ENCODE measurements around the gene E2F2.
"Not testable (repeated sequence)": the region's sequence is repeated elsewhere in the genome, so short reads cannot be mapped to it uniquely, and the experiment has no call there.

Gene E2F2

GRCh38 chr1:23524716-23525401, 6.2 kb downstream of the E2F2 start:
- DNase-seq (ENCODE audit: low read depth in 3 of 3): no peak

- no peak for DNase-seq (ENCODE audit: low read depth in 3 of 3)
Measured at GRCh38 chr1:23524163-23524562, 6.9 kb downstream of the E2F2 start.

DNA sequence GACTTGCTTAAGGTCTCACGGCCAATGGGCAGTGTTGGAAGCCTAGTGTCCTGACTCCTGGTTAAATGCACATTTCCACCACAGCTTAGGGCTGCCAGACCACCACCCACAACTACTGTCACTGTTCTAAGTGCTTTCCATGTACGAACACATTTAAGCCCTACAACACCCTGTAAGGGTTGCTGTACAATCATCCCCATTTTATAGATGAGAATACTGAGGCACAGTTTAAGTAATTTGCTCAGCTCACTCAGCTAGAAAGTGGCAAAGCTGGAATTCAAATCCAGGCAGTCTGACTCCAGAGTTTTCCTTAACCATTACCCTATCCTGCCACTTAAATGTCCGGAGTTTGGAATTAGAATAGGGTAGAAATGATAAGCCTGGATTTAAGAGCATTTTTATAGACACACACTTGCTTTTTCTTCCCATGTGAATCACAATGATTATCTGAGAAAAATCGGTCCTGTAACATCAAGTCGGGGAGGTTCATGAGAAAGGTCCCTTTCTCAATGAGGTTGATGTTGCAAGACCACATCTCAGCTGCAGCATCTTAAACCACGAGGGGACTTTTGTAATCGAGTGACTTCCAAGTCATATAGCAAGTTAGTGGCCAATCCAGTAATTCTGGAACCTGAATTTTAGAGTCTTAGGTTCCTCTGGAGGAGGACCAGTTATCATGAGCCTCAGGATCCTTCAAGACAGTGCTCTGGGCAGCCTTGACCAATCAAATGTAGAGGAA, 8.6 kb downstream of the E2F2 start:
- no peak for DNase-seq (ENCODE audit: low read depth in 3 of 3)

- no peak for DNase-seq (ENCODE audit: low read depth in 3 of 3)
Measured at GRCh38 chr1:23521588-23521987, 9.4 kb downstream of the E2F2 start.

GRCh38 chr1:23517581-23517980, 13.5 kb downstream of the E2F2 start:
- no peak for DNase-seq (ENCODE audit: low read depth in 3 of 3)

DNA sequence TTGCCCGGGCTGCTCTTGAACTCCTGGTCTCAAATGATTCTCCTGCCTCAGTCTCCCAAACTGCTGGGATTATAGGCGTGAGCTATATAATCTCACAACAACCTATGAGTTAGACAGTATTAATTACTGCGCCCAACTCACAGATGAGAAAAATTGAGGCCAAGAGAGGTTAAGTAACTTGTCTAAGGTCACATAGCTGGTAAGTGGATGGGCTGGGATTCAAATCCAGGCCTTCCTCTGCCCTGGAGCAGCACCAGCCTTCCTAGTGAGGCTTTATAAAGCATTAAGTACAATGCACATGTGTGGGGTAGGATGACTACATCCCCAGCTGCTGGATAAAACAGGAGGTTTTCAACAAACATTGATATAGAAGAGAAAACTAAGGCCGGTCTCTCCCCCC, 15.1 kb downstream of the E2F2 start:
- no peak for DNase-seq (ENCODE audit: low read depth in 3 of 3)

DNA sequence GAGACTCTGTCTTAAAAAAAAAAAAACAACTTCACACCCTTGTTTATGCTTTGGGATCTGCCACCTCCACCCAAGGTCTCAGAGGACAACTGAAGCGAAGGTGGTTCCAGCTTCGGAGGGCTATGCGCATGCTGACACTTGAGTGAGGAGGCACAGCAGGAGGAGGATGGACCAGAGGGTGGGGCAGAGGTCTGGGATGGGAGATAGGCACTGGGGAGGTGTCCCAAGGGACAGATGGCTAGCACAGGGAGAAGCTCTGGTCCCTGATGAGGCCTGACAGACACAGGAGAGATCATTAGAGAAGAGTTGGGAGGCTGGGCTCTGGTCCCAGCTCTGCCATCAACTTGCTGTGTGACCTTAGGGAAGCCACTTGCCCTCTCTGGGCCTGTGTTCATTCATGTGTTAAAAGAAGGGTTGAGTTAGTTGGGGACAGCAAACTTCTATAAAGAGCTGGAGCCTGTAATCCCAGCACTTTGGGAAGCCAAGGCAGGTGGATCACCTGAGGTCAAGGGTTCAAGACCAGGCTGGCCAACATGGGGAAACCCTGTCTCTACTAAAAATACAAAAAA, 16.8 kb downstream of the E2F2 start:
- no peak for DNase-seq (ENCODE audit: low read depth in 3 of 3)

- DNase-seq (ENCODE audit: low read depth in 3 of 3): no peak
Measured at GRCh38 chr1:23509896-23510295, 21.1 kb downstream of the E2F2 start.

DNA sequence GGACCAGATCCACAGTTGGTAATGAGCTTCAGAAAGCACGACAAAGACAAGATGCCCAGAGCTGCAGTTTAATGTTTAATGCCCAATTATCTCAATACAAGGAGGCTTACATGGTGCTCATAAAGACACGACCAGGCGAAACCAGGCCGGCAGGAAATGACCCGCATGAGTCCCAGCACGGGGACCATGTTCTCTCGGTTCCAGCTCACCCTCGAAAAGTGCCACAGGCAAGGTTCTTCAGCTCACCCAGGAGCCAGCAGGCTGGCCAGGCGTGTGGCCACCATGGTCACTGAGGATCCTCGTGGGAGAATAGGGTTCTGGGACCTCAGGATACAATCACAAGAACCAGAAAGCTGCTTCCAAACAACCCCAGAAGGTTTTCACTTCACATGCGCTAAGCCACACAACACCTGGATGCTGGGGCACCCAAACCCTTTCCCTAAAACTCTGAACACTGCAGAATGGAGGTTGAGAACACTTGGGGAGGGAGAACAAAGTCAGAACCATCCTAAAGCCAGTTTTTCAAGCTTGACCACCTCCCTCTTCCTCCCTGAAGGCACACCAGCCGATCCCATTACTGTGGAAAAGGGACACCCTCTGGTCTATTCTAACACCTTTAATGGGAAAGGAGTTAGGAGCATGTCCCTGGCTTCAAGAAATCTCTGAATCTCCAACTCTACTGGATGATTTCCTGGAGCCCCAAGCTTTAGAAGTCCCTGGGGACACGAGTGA, 24.5 kb downstream of the E2F2 start:
- no peak for DNase-seq (ENCODE audit: low read depth in 3 of 3)

DNA sequence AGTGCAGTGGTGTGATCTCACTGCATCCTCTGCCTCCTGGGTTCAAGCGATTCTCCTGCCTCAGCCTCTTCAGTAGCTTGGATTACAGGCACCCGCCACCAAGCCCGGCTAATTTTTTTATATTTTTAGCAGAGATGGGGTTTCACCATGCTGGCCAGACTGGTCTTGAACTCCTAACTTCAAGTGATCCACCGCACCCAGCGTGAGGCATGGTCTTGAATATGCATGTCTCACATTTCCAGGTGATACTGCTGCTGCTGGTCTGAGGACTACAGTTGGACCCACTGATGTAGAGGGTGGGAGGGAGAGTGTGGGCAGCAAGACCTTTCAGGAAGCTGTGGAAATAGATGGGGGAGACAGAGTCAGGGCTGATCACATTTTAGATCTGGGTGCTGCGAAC, 25.2 kb downstream of the E2F2 start:
- DNase-seq (ENCODE audit: low read depth in 3 of 3): no peak

GRCh38 chr1:23504156-23504555, 26.9 kb downstream of the E2F2 start:
- not testable (repeated sequence) for DNase-seq (ENCODE audit: low read depth in 3 of 3)

DNA sequence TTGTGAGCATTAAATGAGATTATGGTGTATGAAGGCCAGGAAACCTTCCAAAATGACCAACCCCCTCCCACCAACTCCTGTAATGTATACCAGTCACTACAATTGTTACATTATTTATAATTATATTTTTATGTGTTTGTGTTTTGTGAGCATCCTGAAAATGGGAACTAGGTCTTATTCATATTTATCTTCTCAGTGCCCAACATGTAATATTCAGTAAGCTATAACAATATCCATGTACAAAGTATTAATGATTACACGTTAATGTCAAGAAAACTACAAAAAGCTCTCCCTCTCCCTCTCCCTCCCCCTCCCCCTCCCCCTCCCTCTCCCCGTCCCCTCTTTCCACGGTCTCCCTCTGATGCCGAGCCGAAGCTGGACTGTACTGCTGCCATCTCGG, 28.1 kb downstream of the E2F2 start:
- no peak for DNase-seq (ENCODE audit: low read depth in 3 of 3)

- DNase-seq (ENCODE audit: low read depth in 3 of 3): no peak
Measured at GRCh38 chr1:23500466-23500865, 30.6 kb downstream of the E2F2 start.

DNA sequence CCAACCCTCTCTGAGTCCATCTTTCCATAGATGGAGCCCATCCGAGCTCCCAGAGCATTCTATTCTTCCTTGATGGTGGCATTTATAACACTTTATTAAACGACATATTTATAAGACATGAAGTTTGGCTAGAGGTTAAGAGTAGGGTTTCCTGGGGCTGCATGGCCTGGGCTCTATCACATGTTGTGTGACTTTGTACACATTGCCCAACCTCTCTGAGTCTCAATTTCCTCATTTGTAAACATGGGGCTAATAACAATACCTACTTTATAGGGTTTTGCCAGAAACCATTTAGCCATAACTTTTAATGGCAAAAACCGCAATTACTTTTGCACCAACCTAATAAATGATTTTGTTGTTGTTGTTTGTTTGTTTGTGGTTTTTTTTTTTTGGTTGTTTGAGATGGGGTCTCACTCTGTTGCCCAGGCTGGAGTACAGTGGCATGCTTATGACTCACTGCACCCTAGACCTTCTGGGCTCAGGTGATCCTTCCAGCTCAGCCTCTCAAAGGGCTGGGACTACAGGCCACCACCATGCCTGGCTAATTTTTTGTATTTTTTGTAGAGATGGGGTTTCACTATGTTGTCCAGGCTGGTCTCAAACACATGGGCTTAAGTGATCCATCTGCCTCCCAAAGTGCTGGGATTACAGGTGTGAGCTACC, 33.1 kb downstream of the E2F2 start:
- DNase-seq (ENCODE audit: low read depth in 3 of 3): no peak

DNA sequence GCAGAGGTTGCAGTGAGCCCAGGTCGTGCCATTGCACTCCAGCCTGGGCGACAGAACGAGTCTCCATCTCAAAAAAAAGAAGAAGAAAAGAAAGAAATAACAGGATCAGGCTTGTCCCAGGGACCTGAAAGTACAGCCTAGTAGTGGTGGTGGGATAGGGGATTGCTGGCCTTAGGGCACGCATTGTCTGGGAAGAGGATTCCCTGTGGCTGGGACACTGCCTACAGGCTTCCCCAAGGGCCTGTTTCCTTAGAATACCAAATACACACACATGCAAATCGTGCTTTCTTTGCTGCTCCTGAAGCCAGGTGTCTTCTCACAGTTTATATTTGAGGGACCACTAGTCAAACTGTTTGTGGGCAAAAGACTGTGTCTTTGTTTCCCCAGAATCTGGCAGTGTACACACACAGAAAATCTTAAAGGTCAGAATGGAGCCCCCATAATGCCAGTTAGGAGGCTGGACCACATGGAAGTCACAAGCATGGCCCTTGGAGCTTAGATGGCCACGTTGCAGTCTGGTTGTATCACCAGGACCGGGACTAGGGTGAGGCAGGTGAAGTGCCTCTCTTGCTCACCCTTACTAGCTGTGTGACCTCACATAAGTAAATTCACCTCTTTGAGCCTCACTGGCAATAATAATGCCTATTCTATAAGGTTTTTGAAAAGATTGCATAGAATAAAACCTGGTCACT, 34.4 kb downstream of the E2F2 start:
- DNase-seq (ENCODE audit: low read depth in 3 of 3): no peak

DNA sequence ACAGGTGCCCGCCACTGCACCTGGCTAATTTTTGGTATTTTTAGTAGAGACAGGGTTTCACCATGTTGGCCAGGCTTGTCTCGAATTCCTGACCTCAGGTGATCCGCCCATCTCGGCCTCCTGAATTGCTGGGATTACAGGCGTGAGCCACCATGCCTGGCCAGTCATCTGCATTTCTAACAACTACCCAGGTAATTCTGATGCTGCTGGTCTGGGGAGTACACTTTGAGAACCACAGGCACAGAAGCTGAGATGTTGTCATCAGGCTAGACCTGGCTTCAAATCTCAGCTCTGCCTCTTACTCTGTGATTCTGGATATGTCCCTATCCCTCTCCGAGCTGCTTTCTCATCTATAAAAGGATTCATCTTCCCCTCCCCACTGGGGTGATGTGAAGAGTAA, 36.2 kb downstream of the E2F2 start:
- DNase-seq (ENCODE audit: low read depth in 3 of 3): not testable (repeated sequence)

DNA sequence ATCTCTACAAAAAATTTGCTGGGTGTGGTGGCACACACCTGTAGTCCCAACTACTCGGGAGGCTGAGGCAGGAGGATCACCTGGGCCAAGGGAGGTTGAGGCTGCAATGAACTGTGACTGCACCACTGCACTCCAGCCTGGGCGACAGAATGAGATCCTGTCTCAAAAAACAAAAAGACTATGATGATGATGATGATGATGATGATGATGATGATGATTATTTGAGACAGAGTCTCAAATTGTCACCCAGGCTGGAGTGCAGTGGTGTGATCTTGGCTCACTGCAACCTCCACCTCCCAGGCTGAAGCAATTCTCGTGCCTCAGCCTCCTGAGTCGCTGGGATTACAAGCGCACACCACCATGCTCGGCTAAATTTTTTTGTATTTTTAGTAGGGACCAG, 38.3 kb downstream of the E2F2 start:
- not testable (repeated sequence) for DNase-seq (ENCODE audit: low read depth in 3 of 3)

DNA sequence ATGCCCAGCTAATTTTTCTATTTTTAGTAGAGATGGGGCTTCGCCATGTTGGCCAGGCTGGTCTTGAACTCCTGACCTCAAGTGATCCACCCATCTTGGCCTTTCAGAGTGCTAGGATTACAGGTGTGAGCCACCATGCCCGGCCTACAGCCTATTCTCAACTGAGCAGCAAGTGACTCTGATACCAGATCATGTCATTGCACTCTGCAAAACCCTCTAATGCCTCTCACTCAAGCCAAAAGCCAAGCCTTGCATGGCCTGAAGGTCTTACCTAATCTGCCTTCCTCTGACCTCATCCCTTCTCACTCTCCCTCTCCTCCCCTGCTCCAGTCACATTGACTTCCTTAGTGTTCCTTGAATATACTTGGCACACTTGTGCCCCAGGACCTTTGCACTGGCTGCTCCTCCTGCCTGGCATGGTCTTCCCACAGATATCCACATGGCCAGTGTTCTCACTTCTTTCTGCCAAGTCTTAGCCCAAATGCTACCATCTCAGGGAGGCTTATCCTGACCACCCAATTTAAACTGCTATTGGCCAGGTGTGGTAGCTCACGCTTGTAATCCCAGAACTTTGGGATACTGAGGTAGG, 38.8 kb downstream of the E2F2 start:
- no peak for DNase-seq (ENCODE audit: low read depth in 3 of 3)

DNA sequence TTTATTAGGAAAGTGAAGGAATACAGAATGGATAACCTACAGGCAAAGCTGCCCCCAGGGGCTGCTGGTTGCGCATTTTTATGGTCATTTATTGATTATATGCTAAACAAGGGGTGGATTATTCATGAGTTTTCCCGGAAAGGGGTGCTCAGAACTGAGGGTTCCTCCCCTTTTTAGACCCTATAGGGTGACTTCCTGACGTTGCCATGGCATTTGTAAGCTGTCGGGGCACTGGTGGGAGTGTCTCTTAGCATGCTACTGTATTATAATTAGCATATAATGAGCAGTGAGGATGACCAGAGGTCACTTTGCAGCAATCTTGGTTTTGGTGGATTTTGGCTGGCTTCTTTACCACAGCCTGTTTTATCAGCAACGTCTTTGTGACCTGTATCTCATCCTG, 41.2 kb downstream of the E2F2 start:
- no peak for DNase-seq (ENCODE audit: low read depth in 3 of 3)

DNA sequence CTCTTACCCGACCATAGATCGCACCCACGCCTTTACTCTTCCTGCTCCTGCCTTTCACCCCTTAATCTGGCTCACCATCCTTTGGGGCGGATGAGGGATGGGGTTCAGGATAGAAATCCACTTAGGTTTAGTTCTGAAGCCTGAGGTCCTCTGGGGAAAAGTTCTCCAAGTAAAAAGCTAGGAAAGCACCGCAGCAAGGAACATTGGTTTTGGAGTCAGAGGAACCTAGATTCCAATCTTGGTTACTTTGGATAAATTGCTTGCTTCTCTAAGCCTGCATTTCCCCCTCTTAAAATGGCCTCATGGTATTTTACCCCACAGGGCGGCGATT, 46.1 kb downstream of the E2F2 start:
- DNase-seq (ENCODE audit: low read depth in 3 of 3): no peak
